ENCODE measurements around the gene ANKRD50.

DNA sequence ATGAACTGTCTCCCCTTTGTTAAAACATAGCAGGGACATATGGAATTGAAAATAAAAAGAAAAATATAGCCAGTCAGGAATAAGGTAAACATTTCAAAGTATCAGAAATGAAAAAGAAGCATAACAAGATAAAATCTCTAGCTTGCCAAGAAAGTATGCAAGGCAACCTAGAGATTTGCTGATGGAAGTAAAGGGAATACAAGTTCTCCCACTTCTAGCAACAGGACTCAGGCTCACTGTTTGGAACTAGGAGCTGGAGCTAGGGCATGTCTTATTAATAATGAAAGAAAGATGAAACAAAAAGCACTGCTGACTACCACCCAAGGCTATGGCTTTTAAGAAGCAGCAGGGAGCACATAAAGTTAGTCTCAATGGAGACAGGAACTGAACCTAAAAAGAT, 18.2 kb downstream of the ANKRD50 start:
- TF ChIP-seq, protein P1, sequence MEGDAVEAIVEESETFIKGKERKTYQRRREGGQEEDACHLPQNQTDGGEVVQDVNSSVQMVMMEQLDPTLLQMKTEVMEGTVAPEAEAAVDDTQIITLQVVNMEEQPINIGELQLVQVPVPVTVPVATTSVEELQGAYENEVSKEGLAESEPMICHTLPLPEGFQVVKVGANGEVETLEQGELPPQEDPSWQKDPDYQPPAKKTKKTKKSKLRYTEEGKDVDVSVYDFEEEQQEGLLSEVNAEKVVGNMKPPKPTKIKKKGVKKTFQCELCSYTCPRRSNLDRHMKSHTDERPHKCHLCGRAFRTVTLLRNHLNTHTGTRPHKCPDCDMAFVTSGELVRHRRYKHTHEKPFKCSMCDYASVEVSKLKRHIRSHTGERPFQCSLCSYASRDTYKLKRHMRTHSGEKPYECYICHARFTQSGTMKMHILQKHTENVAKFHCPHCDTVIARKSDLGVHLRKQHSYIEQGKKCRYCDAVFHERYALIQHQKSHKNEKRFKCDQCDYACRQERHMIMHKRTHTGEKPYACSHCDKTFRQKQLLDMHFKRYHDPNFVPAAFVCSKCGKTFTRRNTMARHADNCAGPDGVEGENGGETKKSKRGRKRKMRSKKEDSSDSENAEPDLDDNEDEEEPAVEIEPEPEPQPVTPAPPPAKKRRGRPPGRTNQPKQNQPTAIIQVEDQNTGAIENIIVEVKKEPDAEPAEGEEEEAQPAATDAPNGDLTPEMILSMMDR (IDR thresholded peaks at IDR 0.05), result no peak
- TF ChIP-seq POLR2A (IDR thresholded peaks at IDR 0.05), result no peak

Measured in testis (tissue), 2 donors.